Suprapubic skin (tissue), 4 donors: ENCODE results near the gene FAM131A.

Source experiments
- CTCF ChIP-seq, 2 donors: fragments of 200-600 bp in 1 of 2; fragments of 450-650 bp in 1 of 2; sonication (generic) in 1 of 2; IDR thresholded peaks; one replicate each; pipeline ENCODE4 v1.5.1; 2016 to 2019; ENCODE audit warnings: antibody characterized with exemption in 2 of 2, mild to moderate bottlenecking in 1 of 2, moderate library complexity in 1 of 2
- EP300 ChIP-seq: sonication (generic); formaldehyde crosslinking; IDR thresholded peaks from one replicate; pipeline ENCODE4 v1.6.1; 2017; ENCODE audit warnings: antibody characterized with exemption
- POLR2A ChIP-seq, 2 donors: fragments of 450-650 bp; IDR thresholded peaks; one replicate each; pipeline ENCODE4 v1.6.1; 2017; ENCODE audit warnings: antibody characterized with exemption in 2 of 2, mild to moderate bottlenecking in 2 of 2, moderate library complexity in 2 of 2
- POLR2AphosphoS5 ChIP-seq, 3 donors: sonication (generic); formaldehyde crosslinking; IDR thresholded peaks; one replicate each; pipeline ENCODE4 v1.6.1; 2017; ENCODE audit warnings: antibody characterized with exemption in 3 of 3

GRCh38 chr3:184333190-184333589, 4.2 kb upstream of the FAM131A start:
- TF ChIP-seq CTCF (IDR thresholded peaks at IDR 0.05) (no peak), POLR2A (IDR thresholded peaks at IDR 0.05) (no peak), EP300 (no peak), POLR2AphosphoS5 (IDR thresholded peaks at IDR 0.05) (no peak)
